ENCODE results near the gene GEN1.

Gene GEN1, protein sequence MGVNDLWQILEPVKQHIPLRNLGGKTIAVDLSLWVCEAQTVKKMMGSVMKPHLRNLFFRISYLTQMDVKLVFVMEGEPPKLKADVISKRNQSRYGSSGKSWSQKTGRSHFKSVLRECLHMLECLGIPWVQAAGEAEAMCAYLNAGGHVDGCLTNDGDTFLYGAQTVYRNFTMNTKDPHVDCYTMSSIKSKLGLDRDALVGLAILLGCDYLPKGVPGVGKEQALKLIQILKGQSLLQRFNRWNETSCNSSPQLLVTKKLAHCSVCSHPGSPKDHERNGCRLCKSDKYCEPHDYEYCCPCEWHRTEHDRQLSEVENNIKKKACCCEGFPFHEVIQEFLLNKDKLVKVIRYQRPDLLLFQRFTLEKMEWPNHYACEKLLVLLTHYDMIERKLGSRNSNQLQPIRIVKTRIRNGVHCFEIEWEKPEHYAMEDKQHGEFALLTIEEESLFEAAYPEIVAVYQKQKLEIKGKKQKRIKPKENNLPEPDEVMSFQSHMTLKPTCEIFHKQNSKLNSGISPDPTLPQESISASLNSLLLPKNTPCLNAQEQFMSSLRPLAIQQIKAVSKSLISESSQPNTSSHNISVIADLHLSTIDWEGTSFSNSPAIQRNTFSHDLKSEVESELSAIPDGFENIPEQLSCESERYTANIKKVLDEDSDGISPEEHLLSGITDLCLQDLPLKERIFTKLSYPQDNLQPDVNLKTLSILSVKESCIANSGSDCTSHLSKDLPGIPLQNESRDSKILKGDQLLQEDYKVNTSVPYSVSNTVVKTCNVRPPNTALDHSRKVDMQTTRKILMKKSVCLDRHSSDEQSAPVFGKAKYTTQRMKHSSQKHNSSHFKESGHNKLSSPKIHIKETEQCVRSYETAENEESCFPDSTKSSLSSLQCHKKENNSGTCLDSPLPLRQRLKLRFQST

DNA sequence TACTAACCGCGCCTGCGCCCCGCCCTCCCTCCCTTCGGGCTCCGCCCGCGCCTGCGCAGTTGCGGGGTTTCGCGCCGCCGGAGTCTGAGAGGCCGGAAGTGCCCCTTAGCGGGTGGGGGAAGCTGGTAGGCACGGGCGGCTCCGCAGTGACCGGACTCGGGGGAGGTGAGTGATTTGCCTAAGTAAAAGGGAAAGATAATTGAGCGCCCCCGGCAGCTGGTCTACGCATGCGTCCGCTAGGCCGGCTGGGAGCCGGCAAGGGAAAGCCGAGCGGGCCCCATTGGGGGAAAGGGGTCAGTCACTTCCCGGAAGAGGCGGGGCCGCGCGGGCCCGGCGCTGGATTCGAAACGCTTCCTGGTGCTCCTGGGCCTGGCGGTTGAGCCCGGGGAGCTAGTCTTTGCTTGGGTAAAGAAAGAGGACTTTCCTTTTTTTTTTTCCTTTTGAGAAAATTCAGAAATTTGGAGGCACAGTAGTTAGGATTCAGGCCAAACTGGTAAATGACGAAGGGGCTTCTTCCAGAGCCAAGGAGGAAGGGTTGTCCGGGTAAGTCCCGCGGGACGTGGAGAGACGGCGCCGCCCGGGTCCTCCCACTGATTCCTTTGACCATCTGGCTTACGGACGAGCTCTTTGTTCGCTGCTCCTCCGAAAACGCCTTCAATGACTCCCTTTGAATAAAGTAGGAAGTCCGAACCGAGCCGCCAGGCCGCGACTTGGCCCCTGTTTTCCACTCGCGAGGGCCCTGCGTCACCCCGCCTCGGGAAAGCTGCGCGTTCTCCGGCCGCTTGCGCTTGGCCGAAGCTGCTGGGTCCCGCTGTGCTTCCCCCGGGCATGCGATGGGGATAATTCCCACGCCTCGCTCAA, at the start of gene GEN1, which contains the start of gene SMC6:
Gene GEN1, plus strand, starts transcription at position 336 of the 861 bp plus-strand sequence. CDS start 5,806 bp downstream, outside the sequence.
Gene SMC6, minus strand, starts transcription at position 8 of the 861 bp plus-strand sequence. CDS start 7,864 bp downstream, outside the sequence.
- peak; percentile 92 for DNase-seq

DNA sequence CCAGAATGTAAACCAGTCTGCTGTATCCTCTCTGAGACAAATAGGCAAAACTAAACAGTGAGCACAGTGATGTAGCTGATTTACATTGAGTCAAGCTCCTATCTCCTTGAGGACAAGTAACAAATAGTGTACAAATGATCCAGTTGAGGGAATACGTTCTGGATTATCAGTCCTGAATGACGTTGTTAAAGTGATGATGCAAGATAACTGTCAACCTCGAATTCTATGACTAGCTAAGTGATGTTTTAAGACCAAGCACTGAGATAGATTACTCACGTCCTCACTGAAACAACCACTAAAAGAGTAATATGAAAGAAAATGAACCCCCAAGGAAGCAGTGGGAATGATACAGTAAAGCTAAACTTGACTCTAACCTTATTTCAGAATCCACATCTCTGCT, 47.1 kb upstream of the GEN1 start:
- no peak for DNase-seq

DNA sequence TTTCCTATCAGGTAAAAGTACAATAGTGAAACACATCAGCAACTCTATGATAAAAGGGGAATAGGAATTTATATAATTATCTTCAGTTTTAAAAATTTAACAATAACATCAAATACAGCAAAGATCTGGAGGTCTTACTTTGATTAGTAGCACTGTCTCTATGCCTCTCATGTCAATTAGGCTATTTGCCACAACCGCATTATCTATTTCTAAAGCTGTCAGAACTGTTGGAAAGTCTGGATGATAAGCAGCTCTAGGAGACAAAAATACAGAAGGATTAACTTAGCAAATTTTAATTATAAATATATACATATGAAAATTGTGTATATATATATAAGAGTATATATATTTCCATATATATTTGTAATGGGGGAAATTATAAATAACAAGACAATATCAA, 45.4 kb upstream of the GEN1 start:
- DNase-seq, result no peak

DNA sequence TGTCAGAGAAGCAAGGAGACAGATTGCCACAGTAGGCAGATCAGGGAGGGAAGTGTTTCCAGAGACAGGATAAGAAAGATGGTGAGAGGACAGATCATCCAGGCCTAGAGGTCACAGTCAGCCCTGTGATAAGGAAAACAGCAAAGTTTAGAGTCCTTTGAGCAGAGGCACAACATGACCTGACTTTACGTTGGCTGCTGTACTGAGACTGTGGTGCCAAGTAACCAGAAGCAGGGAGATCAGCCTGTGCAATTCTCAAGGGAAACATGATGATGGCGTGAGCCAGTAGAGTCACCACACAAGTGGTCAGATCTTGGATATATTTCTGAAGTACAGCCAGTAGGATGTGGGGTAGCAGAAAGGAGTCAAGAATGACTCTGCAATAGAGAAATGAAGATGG, 44.0 kb upstream of the GEN1 start:
- no peak for DNase-seq

DNA sequence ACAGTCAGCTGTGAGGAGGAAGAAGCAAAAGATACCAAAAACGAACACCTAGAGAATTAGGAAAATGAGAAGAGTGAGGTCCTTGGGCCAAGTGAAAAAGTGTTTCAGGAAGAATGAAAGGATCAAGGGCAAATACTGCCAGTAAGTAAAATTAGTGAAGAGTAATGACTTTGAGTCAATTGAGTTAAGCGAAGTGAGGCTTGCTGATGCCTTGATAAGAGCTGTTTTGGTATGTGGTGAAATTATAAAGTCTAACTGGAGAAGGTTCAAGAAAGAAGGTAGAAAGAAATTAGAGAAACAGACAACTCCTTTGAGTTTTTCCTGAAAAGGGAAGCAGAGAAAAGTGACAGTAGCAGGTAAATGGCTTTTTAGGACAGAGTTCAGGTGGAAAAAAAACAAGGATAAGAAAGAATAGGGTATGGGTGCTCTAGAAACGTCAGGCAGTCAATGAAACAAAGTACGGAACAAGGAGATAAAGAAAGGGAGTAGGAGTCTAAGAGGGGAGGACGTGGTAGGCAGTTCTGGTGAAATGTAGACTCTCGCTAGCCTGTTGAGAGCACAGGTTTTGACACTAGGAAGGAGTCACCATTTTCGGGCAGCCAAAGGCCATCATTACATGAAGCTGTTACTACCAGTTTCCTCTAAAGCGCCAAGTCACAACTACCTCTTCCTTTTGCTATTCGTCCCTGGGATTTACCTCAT, 43.2 kb upstream of the GEN1 start:
- DNase-seq, result no peak

DNA sequence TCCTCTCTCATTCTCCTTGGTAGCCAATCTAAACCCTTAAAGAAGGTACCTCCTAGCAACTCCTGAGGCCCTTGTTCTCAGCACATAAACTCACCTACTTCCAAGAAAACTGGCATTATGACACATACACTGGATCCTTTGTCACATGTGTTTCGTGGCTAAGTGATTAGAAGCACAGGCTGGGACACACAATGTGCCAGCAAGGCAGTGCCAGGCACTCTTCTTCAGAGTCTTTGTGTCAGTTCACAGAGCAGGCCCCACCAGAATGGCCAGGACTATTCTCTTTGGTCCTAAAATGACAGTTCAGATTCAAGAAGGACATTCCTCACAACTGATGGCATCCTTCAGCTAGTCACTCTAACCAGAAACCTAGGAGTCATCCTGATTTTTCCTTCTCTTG, 40.6 kb upstream of the GEN1 start:
- no peak for DNase-seq

DNA sequence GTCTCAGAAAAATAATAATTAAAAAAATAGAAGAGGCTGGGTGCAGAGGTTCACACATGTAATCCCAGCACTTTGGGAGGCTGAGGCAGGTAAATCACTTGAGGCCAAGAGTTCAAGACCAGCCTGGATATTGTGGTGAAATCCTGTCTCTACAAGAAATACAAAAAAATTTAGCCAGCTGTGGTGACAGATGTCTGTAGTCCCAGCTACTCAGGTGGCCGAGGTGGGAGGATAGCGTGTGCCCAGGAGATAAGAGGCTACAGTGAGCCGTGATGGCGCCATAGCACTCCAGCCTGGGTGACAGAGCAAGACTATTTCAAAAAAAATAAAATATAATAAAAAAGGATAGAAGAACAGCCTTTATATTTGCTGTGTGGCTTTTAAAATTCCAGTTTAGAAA, 36.3 kb upstream of the GEN1 start:
- no peak for DNase-seq

DNA sequence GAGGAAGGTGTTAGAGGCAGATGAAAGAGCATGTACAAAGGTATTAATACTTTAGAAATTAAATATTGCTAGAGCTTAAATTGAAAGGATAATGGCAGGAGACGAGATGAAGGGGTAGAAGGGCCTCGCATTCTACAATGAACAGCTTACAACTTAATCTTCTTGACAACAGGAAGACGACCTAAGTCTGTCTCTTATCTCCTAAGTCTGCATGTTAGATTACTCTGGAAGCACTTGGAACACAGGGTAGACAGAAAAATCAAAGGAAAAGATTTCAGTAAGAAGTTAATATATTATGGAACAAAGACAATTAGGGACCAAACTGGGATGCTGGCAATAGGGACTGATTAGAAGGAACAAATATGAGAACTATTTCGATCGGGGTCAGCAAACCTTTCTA, 35.2 kb upstream of the GEN1 start:
- DNase-seq, result no peak

DNA sequence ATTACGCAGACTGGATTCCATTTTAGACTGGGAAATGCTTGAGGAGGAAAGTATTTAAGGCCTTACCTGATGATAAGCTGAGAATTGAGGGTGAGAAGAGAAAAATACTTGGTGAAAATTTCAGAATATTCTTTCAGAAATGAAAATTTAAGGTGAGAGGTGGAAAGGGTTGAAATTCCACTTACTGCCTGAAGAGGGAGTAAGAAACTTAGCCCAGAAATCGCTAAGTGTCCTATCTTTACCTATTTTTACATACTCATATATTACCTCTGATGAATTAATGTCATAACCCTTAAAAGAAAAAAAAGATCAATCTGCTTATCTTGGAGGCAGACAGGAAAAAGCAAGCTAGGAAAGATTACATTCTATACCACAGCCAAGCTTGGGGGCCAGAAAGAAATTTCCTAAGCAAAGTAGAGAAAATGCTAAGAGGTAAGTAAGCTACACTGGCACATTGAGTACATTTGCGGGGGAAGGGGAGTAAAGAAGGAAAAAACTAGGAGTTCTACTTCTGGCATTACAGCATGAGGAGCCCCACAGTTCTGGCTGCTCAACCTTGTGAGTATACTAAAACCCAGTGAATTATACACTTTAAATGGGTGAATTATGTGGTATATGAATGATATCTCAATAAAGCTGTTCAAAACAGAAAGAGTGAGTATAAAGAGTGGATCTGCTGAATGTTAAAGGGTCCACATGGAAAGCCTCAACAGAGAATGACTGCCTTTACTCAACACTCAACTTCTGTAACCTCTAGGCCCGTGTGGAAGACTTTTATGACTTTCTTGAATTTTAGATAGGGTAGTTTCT, 34.2 kb upstream of the GEN1 start:
- no peak for DNase-seq

DNA sequence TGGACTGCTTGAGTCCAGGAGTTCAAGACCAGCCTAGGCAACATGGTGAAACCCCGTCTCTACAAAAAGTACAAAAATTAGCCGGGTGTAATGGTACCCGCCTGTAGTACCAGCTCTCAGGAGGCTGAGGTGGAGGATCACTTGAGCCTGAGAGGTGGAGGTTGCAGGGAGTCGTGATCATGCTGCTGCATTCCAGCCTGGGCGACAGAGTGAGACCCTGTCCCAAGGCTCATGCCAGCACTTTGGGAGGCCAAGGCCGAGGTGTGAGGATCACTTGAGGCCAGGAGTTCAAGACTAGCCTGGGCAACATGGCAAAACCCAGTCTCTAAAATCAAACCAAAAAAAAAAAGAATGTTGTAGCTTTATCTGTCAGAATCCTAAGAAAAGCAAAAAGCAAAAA, 25.7 kb upstream of the GEN1 start:
- DNase-seq, result no peak

DNA sequence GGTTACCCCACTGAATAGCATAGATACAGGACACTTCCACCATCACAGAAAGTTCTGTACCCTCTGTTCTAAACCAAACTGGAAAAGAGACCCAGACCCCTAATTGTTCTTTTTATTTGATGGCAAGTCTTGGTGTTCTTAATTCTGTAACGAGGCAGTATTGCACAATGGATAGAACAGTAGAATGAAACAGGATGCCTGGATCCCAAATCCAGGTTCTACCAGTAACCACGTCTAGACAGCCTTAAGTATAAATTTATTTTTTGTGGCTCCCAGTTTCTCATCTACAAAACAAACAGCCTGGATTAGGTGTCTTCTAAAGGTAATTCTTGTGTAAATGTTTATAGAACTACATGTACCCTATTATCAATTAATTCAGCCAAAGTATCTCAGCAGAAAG, 24.1 kb upstream of the GEN1 start:
- DNase-seq, result no peak

DNA sequence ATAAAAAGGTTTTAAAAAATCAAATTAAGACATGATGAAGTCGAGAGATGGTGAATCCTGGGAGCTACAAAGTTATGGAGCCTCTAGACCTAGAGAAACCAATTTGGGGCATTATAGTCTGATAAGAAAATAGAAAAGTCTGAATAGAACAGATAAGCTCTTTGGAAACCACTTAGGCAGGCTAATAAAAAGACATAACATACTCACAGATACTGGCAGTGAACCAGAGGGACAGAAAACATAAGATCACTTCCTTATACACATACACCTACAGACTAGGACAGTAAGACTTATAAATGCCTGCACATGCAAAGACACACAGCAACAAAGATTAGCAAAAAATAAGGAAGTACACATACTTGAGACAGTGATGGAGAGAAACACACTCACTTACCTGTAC, 20.3 kb upstream of the GEN1 start:
- DNase-seq, result no peak

DNA sequence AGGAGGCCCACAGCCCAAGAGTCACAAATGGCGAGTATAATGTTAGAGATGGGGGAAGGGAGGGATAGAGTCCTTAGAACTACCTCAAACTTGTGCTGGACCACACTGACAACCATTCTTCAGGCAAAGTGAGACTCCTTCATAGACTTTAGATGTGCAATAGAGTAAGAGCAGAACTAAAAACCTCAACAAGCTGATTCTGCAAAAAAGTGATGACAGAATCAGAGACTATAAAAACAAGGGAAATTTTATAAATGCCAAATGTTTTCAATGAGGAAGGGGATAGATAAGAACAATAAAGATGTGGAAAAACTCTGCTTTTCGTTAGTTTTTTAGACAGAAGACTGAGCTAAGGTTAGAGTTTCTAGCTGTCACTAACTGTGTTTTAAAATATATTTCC, 18.1 kb upstream of the GEN1 start:
- DNase-seq, result no peak

DNA sequence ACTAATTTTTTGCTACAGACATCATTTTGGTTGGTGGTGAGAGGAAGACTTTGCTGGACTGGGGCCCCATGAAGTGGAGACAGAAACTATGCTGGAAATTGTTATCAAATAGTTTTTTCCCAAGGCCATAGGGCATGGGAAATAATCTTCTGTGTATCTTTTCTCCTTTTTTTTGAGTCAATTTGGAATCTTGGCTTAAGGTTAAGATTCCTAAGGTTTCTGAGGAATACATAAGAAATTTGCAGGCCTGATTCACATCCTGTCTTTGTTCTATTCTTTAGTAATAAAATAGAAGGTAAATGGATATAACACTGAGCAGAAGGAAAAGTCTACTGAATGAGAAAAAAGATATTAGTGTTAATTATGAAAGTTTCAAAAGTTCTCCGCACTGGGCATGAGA, 16.9 kb upstream of the GEN1 start:
- DNase-seq, result no peak

DNA sequence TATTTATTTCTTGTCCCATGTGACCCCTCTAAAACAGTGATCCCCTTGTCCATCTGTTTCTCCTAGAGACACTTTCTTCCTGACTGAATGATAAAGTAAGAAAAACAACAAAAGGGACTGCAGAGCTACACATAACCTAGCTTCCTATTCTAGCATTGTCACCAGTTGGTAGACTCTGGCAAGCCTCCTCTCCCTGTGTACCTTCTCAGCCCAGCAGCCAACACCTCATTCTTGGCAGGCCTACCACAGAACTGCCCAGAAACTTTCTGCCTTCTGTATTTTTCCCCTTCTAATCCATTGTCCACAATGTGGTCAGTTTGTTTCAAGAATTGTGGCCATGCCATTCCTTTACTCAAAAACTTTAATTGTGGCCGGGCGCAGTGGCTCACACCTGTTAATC, 13.7 kb upstream of the GEN1 start:
- no peak for DNase-seq

DNA sequence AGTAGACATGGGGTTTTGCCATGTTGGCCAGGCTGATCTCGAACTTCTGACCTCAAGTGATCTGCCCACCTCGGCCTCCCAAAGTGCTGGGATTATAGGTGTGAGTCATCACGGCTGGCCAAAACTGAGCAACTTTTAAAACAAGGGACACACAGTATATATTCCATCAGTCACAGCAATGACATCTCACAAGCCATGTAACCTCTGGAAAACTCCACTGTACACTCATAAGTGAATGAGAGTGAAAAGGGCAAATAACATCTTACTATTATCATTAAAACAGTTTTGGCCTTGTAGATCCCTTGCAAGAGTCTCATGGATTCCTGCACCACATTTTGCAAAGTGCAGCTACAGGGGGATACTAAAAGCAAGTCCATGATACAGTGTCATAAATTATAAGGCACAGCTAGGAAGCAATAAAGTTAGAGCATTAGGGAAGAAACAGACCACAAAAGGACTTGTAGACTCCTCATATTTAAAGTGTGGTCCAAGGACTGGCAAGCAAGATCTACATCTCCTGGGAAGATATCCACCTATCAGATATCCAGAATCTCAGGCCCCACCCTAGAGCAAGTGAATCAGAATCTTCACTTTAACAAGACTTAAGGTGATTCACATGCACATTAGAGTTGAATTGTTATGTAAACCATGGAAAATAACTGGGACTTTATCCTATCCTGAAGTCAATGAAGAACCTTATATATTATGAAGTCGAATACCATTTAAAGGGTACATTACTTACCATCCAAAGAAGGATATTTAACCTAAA, 6.1 kb upstream of the GEN1 start:
- DNase-seq, result no peak

DNA sequence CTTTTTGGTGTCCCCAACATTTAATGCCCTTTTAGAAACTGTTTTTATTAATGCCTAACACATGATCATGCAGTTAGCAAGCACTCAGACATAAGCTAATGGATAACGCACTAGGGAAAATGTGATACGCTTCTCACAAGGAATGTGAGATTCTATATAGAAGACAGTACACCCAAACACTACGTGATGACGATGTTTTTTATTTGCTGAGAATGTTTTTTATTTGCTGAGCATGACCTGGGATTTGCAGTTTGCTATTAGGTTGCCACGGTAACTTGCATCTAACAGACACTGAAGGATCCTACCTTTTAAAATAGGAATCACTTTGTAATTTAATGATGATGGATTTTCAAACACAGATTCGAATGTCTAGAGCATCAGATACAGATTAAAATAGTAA, 5.2 kb upstream of the GEN1 start:
- DNase-seq, result no peak

DNA sequence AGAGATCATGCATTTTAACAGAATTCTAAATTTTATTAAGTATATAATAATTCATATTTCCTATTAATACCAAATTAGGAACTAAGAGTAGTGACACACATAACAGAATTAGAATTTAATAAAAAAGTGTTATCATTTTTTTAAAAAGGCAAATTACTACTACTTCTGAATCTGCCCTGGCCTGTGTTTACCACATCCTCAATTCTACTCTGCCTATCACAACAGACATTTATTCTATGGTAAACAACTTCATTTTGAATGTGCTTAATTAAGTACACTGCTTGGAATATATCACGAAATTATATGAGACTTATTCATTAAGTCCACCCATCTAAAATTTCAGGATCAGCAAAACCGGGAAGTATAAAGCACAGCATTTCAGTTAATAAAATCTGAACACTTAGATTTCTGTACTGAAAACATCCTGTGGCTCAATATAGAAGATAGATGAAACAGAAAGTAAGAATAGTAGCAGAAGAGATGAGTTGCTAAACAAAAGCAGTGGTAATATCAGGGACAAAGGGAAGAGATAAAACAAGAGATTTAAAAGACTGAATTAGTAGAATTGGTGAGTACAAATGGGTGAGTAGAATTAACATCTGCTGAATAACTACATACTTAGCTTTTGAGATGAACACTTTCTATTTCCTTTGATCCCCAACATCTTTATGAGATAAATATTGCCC, 4.0 kb upstream of the GEN1 start:
- DNase-seq, result no peak

DNA sequence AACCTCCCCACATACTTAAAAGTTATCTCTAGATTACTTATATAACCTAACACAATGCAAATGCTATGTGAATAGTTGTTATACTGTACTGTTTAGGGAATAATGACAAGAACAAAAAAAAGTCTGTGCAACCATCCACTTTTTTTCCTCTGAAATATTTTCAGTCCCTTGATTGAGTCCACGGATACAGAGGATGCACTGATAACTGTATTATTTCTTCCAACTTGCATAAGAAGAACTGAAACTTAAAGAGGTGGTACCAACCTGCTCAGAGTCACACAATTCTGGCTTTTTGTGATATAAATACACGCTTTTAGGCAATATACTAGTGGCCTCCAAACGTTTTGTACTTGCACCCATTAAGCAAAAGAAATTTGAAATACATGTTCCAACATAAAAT, 1.7 kb upstream of the GEN1 start:
- no peak for DNase-seq

Data from activated CD4-positive, alpha-beta T cell treated with anti-CD3 and anti-CD28 coated beads for 48 hours (primary cell).